HG03064 (cell line): Measurements from ENCODE around the gene DLGAP5.

Experiments
- ATAC-seq: cut with Tn5 transposase; IDR thresholded peaks from one replicate; pipeline ENCODE4 v1.9.1; 2021; ENCODE audit warnings: low read depth; ENCODE audit not compliant: unreplicated experiment

The DLGAP5 gene

GRCh38 chr14:55115861-55116245, 75.5 kb downstream of the DLGAP5 start:
- ATAC-seq: no peak

GRCh38 chr14:55115460-55115859, 75.9 kb downstream of the DLGAP5 start:
- no peak for ATAC-seq

GRCh38 chr14:55114720-55115119, 76.7 kb downstream of the DLGAP5 start:
- ATAC-seq: no peak

GRCh38 chr14:55111122-55111708, 80.2 kb downstream of the DLGAP5 start:
- ATAC-seq: no peak

- ATAC-seq: no peak
Observed at GRCh38 chr14:55109836-55110235, 81.5 kb downstream of the DLGAP5 start.

- ATAC-seq: no peak
Observed at GRCh38 chr14:55107766-55108554, 83.4 kb downstream of the DLGAP5 start.

GRCh38 chr14:55105991-55106390, 85.4 kb downstream of the DLGAP5 start:
- ATAC-seq: no peak

- ATAC-seq: no peak
Observed at GRCh38 chr14:55103971-55104954, 87.1 kb downstream of the DLGAP5 start.

GRCh38 chr14:55103005-55103640, 88.3 kb downstream of the DLGAP5 start:
- peak; percentile 36 for ATAC-seq

GRCh38 chr14:55102141-55102621, 89.2 kb downstream of the DLGAP5 start:
- ATAC-seq: peak; percentile 58

- no peak for ATAC-seq
Observed at GRCh38 chr14:55101698-55102097, 89.7 kb downstream of the DLGAP5 start.

GRCh38 chr14:55099756-55100155, 91.6 kb downstream of the DLGAP5 start:
- no peak for ATAC-seq

GRCh38 chr14:55098561-55098898, 92.9 kb downstream of the DLGAP5 start:
- ATAC-seq: no peak
